HG03139 (cell line): ENCODE data around the gene HES5.

Experiments used
- ATAC-seq: cut with Tn5 transposase; IDR thresholded peaks from one replicate; pipeline ENCODE4 v1.9.1; 2021; ENCODE audit not compliant: unreplicated experiment

The HES5 gene

GRCh38 chr1:2547210-2548067 is 17.4 kb upstream of the HES5 start:
- ATAC-seq = no peak

GRCh38 chr1:2546515-2547209 is 16.6 kb upstream of the HES5 start:
- peak; percentile 27 for ATAC-seq

GRCh38 chr1:2545754-2546514 is 15.9 kb upstream of the HES5 start:
- ATAC-seq = peak; percentile 38

GRCh38 chr1:2544875-2545640 is 15.0 kb upstream of the HES5 start:
- no peak for ATAC-seq

- no peak for ATAC-seq
Observed at GRCh38 chr1:2544093-2544874, 14.2 kb upstream of the HES5 start.

- no peak for ATAC-seq
Observed at GRCh38 chr1:2543543-2544092, 13.6 kb upstream of the HES5 start.

GRCh38 chr1:2542246-2542915 is 12.3 kb upstream of the HES5 start:
- no peak for ATAC-seq

GRCh38 chr1:2541619-2542245 is 11.7 kb upstream of the HES5 start:
- ATAC-seq = no peak

- ATAC-seq = no peak
Observed at GRCh38 chr1:2540816-2541492, 10.9 kb upstream of the HES5 start.

GRCh38 chr1:2539312-2539907 is 9.3 kb upstream of the HES5 start:
- no peak for ATAC-seq

GRCh38 chr1:2538872-2539271 is 8.8 kb upstream of the HES5 start:
- ATAC-seq = no peak

GRCh38 chr1:2538376-2538775 is 8.3 kb upstream of the HES5 start:
- ATAC-seq = no peak

- ATAC-seq = no peak
Observed at GRCh38 chr1:2537784-2538115, 7.7 kb upstream of the HES5 start.

GRCh38 chr1:2535981-2536380 is 5.9 kb upstream of the HES5 start:
- no peak for ATAC-seq

GRCh38 chr1:2535455-2535854 is 5.4 kb upstream of the HES5 start:
- no peak for ATAC-seq

GRCh38 chr1:2534687-2535441 is 4.8 kb upstream of the HES5 start:
- no peak for ATAC-seq

- no peak for ATAC-seq
Observed at GRCh38 chr1:2534315-2534686, 4.2 kb upstream of the HES5 start.
